GM19328 (cell line): Measurements from ENCODE around the gene C1QTNF7.
A peak's percentile ranks its signal among the peaks of the same experiment; 100 is the strongest.

Source experiments
- ATAC-seq: cut with Tn5 transposase; IDR thresholded peaks from one replicate; pipeline ENCODE4 v1.9.1; 2021; ENCODE audit warnings: mild to moderate bottlenecking, moderate library complexity; ENCODE audit not compliant: unreplicated experiment

The C1QTNF7 gene

GRCh38 chr4:15451866-15452765 is 24.3 kb downstream of the C1QTNF7 start:
- no peak for ATAC-seq

- ATAC-seq = no peak
These were observed 27.5 kb downstream of the C1QTNF7 start for GRCh38 chr4:15455290-15455689.

GRCh38 chr4:15457406-15458201 is 29.8 kb downstream of the C1QTNF7 start:
- ATAC-seq = peak; percentile 95

- ATAC-seq = no peak
These were observed 30.8 kb downstream of the C1QTNF7 start for GRCh38 chr4:15458616-15459015.

- ATAC-seq = no peak
These were observed 31.9 kb downstream of the C1QTNF7 start for GRCh38 chr4:15459706-15460105.

- ATAC-seq = no peak
These were observed 38.8 kb downstream of the C1QTNF7 start for GRCh38 chr4:15466596-15466995.

GRCh38 chr4:15469402-15470127 is 41.7 kb downstream of the C1QTNF7 start, which contains the start of gene CC2D2A:
Gene CC2D2A (plus strand): TSS chr4:15469882. CDS start chr4:15475933, 6,051 bp downstream.
- no peak for ATAC-seq

- ATAC-seq = no peak
These were observed 42.3 kb downstream of the C1QTNF7 start for GRCh38 chr4:15470128-15470475.

- no peak for ATAC-seq
These were observed 48.6 kb downstream of the C1QTNF7 start for GRCh38 chr4:15476396-15476795.

- no peak for ATAC-seq
These were observed 50.9 kb downstream of the C1QTNF7 start for GRCh38 chr4:15478724-15479088.

GRCh38 chr4:15479089-15479912 is 51.5 kb downstream of the C1QTNF7 start:
- ATAC-seq = no peak

- ATAC-seq = no peak
These were observed 52.0 kb downstream of the C1QTNF7 start for GRCh38 chr4:15479913-15480185.

- no peak for ATAC-seq
These were observed 54.3 kb downstream of the C1QTNF7 start for GRCh38 chr4:15481961-15482745.

GRCh38 chr4:15482842-15483241 is 55.0 kb downstream of the C1QTNF7 start:
- no peak for ATAC-seq

- no peak for ATAC-seq
These were observed 60.3 kb downstream of the C1QTNF7 start for GRCh38 chr4:15488136-15488535.

- ATAC-seq = no peak
These were observed 61.0 kb downstream of the C1QTNF7 start for GRCh38 chr4:15488658-15489470.

GRCh38 chr4:15489551-15489950 is 61.7 kb downstream of the C1QTNF7 start:
- no peak for ATAC-seq

- ATAC-seq = no peak
These were observed 65.6 kb downstream of the C1QTNF7 start for GRCh38 chr4:15493411-15493810.

GRCh38 chr4:15495621-15496020 is 67.8 kb downstream of the C1QTNF7 start:
- ATAC-seq = no peak
